Mesodermal cell (in vitro differentiated cells): ENCODE data around the gene YIPF7. TPM values are rescaled to one million over a fixed set of nuclear protein-coding genes. Genes with fewer than 3 reads are reported as not detected.

Source experiments
- H3K27ac ChIP-seq: 2 replicates; pipeline ENCODE4 v1.7.0; 2013; ENCODE audit warnings: mild to moderate bottlenecking, low read depth, low read length, moderate library complexity; ENCODE audit not compliant: severe bottlenecking
- H3K36me3 ChIP-seq: 2 replicates; pipeline ENCODE4 v1.7.1; 2013; ENCODE audit warnings: mild to moderate bottlenecking, low read length, moderate library complexity; ENCODE audit not compliant: control insufficient read depth, insufficient read depth
- H3K4me1 ChIP-seq: one replicate; pipeline ENCODE4 v1.7.1; 2013; ENCODE audit warnings: mild to moderate bottlenecking, low read length; ENCODE audit not compliant: insufficient read depth, control insufficient read depth, poor library complexity, severe bottlenecking
- H3K4me3 ChIP-seq: 2 replicates; pipeline ENCODE4 v1.7.0; 2013; ENCODE audit warnings: low read length, control low read depth, mild to moderate bottlenecking; ENCODE audit not compliant: insufficient read depth, poor library complexity, severe bottlenecking; ENCODE audit errors: extremely low read depth
- H3K9me3 ChIP-seq: 2 replicates; pipeline ENCODE4 v1.7.1; 2013; ENCODE audit warnings: mild to moderate bottlenecking, low read length, moderate library complexity; ENCODE audit not compliant: control insufficient read depth
- WGBS, 2 experiments: methylation state at CpG; one replicate each; pipeline ENCODE4 v1.1.5; 2013; ENCODE audit warnings: missing lambda C conversion rate in 2 of 2; ENCODE audit not compliant: insufficient coverage in 2 of 2; 5-methylcytosine and 5-hydroxymethylcytosine counted together
- polyA plus RNA-seq, 2 experiments: library from polyadenylated mRNA; stranded (reverse); fragments of 50-300 nt; gene quantifications; one replicate each; pipeline ENCODE4 v1.2.3, GENCODE V29; 2013

The YIPF7 gene
- polyA plus RNA-seq (2013, experiment 1 of 2) = not detected
- polyA plus RNA-seq (2013, experiment 2 of 2) = not detected

DNA sequence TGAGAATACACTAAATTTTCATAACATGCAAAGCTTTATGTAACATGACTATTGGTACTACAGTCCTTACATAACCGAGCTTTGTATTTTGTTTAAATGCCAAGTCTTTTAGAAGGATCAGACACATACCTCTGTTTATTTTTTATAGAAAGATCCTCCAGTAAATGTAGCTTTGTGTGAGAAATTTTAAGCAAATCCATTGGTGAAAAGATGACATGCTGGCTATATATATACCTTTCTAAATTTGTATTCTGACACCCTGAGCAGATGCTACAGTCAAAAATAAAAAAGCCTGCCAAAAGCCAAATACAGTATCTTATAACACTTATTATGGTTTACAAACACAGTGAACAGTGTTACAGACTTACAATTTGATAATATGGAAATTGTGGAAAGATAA, at the start of gene YIPF7:
Gene YIPF7 (minus strand): TSS at position 201 of the 400 bp plus-strand sequence. CDS start 1,525 bp downstream, outside the sequence.
- H3K4me1 ChIP-seq = no peaks in the 10 kb centered on the region
- no peak within 1 kb of the TSS for H3K4me3 ChIP-seq
- H3K9me3 ChIP-seq = no peaks in the 10 kb centered on the region
- H3K27ac ChIP-seq = no peak within 1 kb of the TSS
- no CpG with 5 or more reads among the region's 1 CpG for WGBS, 2 experiments
- H3K36me3 ChIP-seq = no peaks in the 10 kb centered on the region

DNA sequence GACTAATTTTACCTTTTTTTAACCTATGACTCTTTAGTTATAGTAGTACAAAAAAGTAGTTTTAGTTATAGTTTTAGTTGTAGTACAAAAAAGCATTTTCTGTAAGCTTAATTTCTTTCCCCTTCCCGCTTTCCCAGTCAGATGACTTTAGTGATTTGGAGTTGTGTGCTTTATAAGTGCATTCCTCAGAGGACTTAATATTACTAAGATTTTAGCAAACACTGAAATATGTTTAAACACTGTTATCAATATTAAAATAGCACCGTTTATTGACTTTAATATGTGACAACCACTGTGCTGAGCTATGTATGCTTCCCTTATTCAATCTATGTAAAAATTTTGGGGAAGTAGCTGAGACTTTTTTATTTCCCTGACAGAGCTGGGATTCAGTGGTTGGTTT, 49.6 kb upstream of the YIPF7 start:
- Histone ChIP-seq H3K27ac (peak overlapping the region; percentile 18), H3K36me3 (peaks cover 36% of the 10 kb centered on the region), H3K4me1 (no peaks in the 10 kb centered on the region), H3K9me3 (no peaks in the 10 kb centered on the region), H3K4me3 (no peak overlapping the region)
- WGBS, 2 experiments = no CpG with 5 or more reads among the region's 2 CpGs

GRCh38 chr4:44700427-44700826, 49.0 kb upstream of the YIPF7 start:
- Histone ChIP-seq H3K9me3 (no peaks in the 10 kb centered on the region), H3K27ac (no peak overlapping the region), H3K4me1 (no peaks in the 10 kb centered on the region), H3K36me3 (peaks cover 42% of the 10 kb centered on the region), H3K4me3 (no peak overlapping the region)
- WGBS, 2 experiments = 86 to 100% methylated on average over 1 of the region's 1 CpG

GRCh38 chr4:44684648-44685047, 33.2 kb upstream of the YIPF7 start:
- no peak overlapping the region for H3K27ac ChIP-seq
- H3K36me3 ChIP-seq = peaks cover 46% of the 10 kb centered on the region
- H3K9me3 ChIP-seq = no peaks in the 10 kb centered on the region
- H3K4me3 ChIP-seq = no peak overlapping the region
- 80 to 100% methylated on average over 1 of the region's 1 CpG for WGBS, 2 experiments
- H3K4me1 ChIP-seq = no peaks in the 10 kb centered on the region

DNA sequence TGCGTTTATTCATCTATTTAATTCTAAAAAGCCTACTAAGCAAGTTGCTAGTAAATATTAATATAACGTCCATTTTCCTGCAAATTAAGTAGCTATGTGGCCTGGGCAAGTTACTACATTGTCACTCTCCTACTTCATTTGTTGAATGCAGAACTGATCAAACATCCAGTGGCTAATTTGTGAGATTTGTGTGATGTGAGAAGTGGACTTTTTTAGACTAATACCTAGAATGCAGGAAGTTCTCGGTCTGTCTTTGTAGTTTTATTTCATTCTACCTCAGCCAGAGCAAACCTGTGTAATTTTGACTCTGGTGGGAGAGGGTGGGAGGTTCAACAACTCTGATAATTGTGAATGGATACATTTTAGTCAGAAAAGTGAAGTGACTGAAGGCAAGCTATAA, 27.6 kb upstream of the YIPF7 start:
- Histone ChIP-seq H3K4me3 (peak overlapping the region; percentile 61), H3K4me1 (no peaks in the 10 kb centered on the region), H3K9me3 (no peaks in the 10 kb centered on the region), H3K27ac (peak overlapping the region; percentile 75), H3K36me3 (peaks cover 21% of the 10 kb centered on the region)
- WGBS, 2 experiments = no CpG with 5 or more reads among the region's 3 CpGs

- H3K36me3 ChIP-seq = peaks cover 16% of the 10 kb centered on the region
- H3K4me1 ChIP-seq = no peaks in the 10 kb centered on the region
- 0 to 1% methylated on average over 43 to 52 of the region's 57 CpGs for WGBS, 2 experiments
- H3K9me3 ChIP-seq = no peaks in the 10 kb centered on the region
- H3K27ac ChIP-seq = peak within 1 kb of the TSS; percentile 75
- peak within 1 kb of the TSS; percentile 61 for H3K4me3 ChIP-seq
Measured at GRCh38 chr4:44678094-44679041, 26.9 kb upstream of the YIPF7 start, which contains the start of gene GUF1. Gene GUF1 (plus strand): TSS chr4:44678420. CDS start chr4:44678623, 203 bp downstream.

- Histone ChIP-seq H3K4me1 (no peaks in the 10 kb centered on the region), H3K9me3 (no peaks in the 10 kb centered on the region), H3K4me3 (no peak overlapping the region), H3K36me3 (no peaks in the 10 kb centered on the region), H3K27ac (no peak overlapping the region)
- 83% methylated on average over 1 of the region's 5 CpGs; no CpG with 5 or more reads in 1 of the 2 experiments for WGBS, 2 experiments
Measured at GRCh38 chr4:44675366-44675765, 23.9 kb upstream of the YIPF7 start.

- H3K9me3 ChIP-seq = no peaks in the 10 kb centered on the region
- H3K36me3 ChIP-seq = no peaks in the 10 kb centered on the region
- H3K4me1 ChIP-seq = no peaks in the 10 kb centered on the region
- no CpG with 5 or more reads among the region's 1 CpG for WGBS, 2 experiments
- no peak overlapping the region for H3K27ac ChIP-seq
- no peak overlapping the region for H3K4me3 ChIP-seq
Measured at GRCh38 chr4:44674471-44674870, 23.0 kb upstream of the YIPF7 start.

GRCh38 chr4:44671636-44672035, 20.2 kb upstream of the YIPF7 start:
- Histone ChIP-seq H3K27ac (no peak overlapping the region), H3K36me3 (no peaks in the 10 kb centered on the region), H3K9me3 (no peaks in the 10 kb centered on the region), H3K4me3 (no peak overlapping the region), H3K4me1 (no peaks in the 10 kb centered on the region)
- WGBS, 2 experiments = 89% methylated on average over 3 of the region's 3 CpGs; no CpG with 5 or more reads in 1 of the 2 experiments

DNA sequence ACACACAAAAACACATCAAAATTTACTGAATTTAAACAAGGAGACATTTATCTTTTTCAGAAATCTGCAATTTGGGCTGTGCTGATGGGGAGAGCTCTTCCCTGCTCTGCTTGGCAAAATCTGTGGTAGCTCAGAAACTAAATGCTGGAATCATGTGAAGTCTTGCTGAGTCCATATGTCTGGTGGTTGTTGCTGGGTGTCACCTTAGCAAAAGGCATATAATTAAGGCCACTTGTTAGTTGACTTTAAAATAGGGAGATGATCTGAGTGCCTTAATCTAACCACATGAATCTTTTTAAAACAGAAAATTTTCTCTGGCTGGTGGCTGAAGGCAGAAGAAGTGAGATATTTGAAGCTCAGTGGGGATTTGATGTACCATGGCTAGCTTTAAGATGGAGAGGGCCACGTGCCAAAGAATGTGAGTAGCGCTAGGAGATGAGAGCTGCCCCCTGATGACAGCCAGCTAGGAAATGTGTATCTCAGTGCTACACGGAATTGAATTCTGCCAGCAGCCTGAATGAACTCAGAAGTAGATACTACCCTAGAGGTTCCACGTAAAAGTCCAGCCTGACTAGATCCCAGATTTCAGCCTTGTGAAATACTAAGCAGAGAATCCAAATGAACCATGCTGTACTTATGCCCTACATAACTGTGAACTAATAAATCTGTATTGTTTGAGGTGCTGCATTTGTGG, 19.2 kb upstream of the YIPF7 start:
- Histone ChIP-seq H3K9me3 (no peaks in the 10 kb centered on the region), H3K4me3 (no peak overlapping the region)
- WGBS, 2 experiments = 82 to 83% methylated on average over 3 of the region's 4 CpGs

More for the DNA sequence above, 19.2 kb upstream of the YIPF7 start:
- Histone ChIP-seq H3K36me3 (no peaks in the 10 kb centered on the region), H3K4me1 (no peaks in the 10 kb centered on the region), H3K27ac (no peak overlapping the region)
